Keratinocyte (primary cell): ENCODE results near the gene ARVCF.

ENCODE experiments used
- EZH2 ChIP-seq: IDR thresholded peaks from one replicate; pipeline ENCODE4 v1.6.1; 2012; ENCODE audit warnings: inconsistent platforms, mild to moderate bottlenecking, low read length, moderate library complexity
- TF ChIP-seq, protein P1 (sequence below), 3 experiments: IDR thresholded peaks in 1 of 3; conservative IDR thresholded peaks in 1 of 3; optimal IDR thresholded peaks in 1 of 3; 2 replicates in 2 of 3; 3 replicates in 1 of 3; pipeline versions ENCODE3 to v1.5.1; 2011; ENCODE audit warnings: low read length in 3 of 3, mild to moderate bottlenecking in 3 of 3, moderate library complexity in 2 of 3, control low read depth in 1 of 3, inconsistent platforms in 1 of 3; ENCODE audit not compliant: insufficient read depth in 2 of 3; ENCODE audit errors: extremely low read depth in 1 of 3

DNA sequence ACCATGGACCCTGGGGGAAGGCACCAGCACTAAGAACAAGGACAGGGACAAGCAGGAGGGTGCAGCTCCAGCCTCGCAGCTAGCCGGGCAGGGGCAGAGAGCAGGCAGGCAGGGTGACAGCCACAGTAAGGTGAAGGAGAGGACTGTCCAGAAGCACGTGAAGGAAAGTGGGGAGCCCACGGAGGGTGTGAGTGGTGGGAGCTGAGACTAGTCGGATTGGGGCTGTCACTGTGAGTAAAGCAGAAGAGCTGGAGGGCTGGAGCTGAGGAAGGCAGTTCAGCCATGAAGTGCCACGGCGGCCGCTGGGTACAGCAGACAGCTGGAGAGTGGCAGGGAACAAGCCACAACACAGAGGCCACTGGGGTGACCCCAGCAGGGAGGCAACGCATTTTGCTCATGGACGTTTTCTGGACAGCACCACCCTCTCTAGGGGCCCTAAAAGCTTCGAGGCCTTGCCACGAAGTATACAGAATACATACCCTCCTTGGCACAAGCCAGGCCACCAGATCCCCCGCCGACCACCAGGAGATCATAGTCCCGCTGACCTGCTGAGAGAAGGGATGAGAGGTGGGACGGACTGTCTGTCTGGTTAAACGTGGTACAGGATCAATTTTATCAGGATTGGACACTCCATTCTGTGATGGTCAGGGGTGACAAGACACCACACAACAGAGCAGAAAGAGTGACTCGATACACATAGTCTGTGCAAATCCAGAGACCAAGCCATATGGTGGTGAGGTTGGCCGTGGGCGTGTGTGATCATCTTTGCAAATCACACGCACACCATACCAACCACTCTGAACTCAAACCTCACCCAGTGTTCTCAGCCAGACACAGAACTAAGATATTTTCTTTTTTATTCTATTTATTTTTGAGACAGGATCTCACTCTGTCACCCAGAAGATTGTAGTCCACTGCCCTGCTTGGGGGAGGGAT is 85.8 kb downstream of the ARVCF start:
- TF ChIP-seq EZH2, result no peak
- TF ChIP-seq, protein P1, sequence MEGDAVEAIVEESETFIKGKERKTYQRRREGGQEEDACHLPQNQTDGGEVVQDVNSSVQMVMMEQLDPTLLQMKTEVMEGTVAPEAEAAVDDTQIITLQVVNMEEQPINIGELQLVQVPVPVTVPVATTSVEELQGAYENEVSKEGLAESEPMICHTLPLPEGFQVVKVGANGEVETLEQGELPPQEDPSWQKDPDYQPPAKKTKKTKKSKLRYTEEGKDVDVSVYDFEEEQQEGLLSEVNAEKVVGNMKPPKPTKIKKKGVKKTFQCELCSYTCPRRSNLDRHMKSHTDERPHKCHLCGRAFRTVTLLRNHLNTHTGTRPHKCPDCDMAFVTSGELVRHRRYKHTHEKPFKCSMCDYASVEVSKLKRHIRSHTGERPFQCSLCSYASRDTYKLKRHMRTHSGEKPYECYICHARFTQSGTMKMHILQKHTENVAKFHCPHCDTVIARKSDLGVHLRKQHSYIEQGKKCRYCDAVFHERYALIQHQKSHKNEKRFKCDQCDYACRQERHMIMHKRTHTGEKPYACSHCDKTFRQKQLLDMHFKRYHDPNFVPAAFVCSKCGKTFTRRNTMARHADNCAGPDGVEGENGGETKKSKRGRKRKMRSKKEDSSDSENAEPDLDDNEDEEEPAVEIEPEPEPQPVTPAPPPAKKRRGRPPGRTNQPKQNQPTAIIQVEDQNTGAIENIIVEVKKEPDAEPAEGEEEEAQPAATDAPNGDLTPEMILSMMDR (optimal IDR thresholded peaks at IDR 0.05 in 1 of 3, IDR thresholded peaks at IDR 0.05 in 1 of 3, conservative IDR thresholded peaks at IDR 0.05 in 1 of 3; ENCODE audit: extremely low read depth in 1 of 3, insufficient read depth in 2 of 3, low read length in 3 of 3), result no peak
